Upper lobe of right lung (tissue), 1 donor: ENCODE results near the gene ROBO2. TPM values are rescaled to one million over a fixed set of nuclear protein-coding genes. Genes with fewer than 3 reads are reported as not detected.

Experiments used
- ATAC-seq: fragments of 200-7000 bp; cut with Tn5 transposase; one replicate; pipeline ENCODE4 v1.9.1; 2020; ENCODE audit warnings: mild to moderate bottlenecking, moderate library complexity
- DNase-seq: peaks from one replicate; pipeline ENCODE4 v3.0.0-alpha.2; 2020
- H3K27ac ChIP-seq: fragments of 200-600 bp; one replicate; pipeline ENCODE4 v1.8.0; 2022
- H3K27me3 ChIP-seq: fragments of 200-600 bp; one replicate; pipeline ENCODE4 v1.8.0; 2022; ENCODE audit warnings: mild to moderate bottlenecking
- H3K36me3 ChIP-seq: fragments of 200-600 bp; one replicate; pipeline ENCODE4 v1.8.0; 2022
- H3K4me1 ChIP-seq: fragments of 200-600 bp; one replicate; pipeline ENCODE4 v1.8.0; 2022
- H3K4me3 ChIP-seq: fragments of 200-600 bp; one replicate; pipeline ENCODE4 v1.8.0; 2022; ENCODE audit warnings: mild to moderate bottlenecking
- H3K9me3 ChIP-seq: fragments of 200-600 bp; one replicate; pipeline ENCODE4 v1.8.0; 2022
- CTCF ChIP-seq: fragments of 200-600 bp; IDR thresholded peaks from one replicate; pipeline ENCODE4 v1.8.0; 2022; ENCODE audit warnings: antibody characterized with exemption
- intact Hi-C: fragments of 100-400 bp; cut with DNase I; formaldehyde crosslinking; loops from one replicate; pipeline ENCODE4 v1.11.0; 2022
- total RNA-seq: library from RNA; stranded (reverse); fragmentation: NEBNext Ultra II Directional; extraction: Animal tissue kit (Norgen Biotek cat#: 25700); gene quantifications from one replicate; pipeline ENCODE4 v1.2.1, GENCODE V29; 2021
- donor health status: DM: no; HTN: yes; CAD: no; lungs with severe emphysema.

The ROBO2 gene
- total RNA-seq, 1 donor from 2014 or later = 27.1 TPM

DNA sequence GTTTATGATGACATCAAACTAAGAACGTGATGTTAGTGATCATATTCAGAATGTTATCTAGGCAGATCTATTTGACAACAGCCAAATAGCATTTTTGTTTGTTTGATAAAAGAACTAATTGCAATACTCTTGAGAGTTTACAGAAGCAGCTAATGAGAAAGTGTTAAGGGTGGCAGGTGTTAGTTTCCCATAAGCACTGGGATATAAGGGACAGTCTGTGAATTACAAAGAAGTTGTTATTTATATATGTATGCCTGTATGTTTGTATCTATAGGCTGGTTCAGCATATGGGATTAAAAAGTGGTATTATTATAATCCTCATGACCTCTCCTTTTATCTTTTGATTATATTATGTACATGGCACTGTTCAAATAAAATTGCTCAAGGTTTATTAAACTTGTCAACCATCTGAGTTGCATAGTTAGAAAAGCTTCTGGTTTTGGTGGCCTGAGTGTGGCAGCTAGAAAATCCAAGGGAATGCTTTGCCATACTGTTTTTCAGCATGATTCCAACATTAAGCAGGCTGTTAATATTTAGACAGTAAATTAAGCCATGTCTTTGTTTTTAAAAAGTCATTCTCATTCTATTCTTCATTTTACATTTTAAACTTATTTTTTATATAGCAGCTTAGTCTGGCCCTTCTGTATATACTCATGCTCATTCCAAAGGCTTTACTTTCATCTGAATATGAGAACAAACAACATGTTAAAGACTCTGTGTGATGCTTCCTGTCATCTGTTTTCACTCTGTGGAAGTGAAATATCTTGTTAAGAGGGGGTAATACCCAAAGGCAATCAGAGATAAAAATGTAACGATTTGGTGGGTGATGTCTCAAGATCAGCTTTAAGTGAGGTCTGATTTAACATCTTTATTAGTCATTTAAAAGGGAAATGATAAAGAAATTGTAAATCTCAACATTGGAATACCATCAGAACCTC is 13.1 kb downstream of the ROBO2 start:
- intact Hi-C loops = no loop called here
- DNase-seq = no peak
- no peak for TF ChIP-seq CTCF
- no peak for ATAC-seq
- Histone ChIP-seq H3K27ac (no peak overlapping the region), H3K27me3 (no peaks in the 10 kb centered on the region), H3K4me3 (no peak overlapping the region), H3K4me1 (no peaks in the 10 kb centered on the region), H3K9me3 (no peaks in the 10 kb centered on the region), H3K36me3 (no peaks in the 10 kb centered on the region)

- H3K9me3 ChIP-seq = no peaks in the 10 kb centered on the region
- H3K4me1 ChIP-seq = no peaks in the 10 kb centered on the region
- no peak for ATAC-seq
- intact Hi-C loops = no loop called here
- no peak for TF ChIP-seq CTCF
- no peaks in the 10 kb centered on the region for H3K36me3 ChIP-seq
- H3K27me3 ChIP-seq = no peaks in the 10 kb centered on the region
- H3K4me3 ChIP-seq = no peak overlapping the region
- DNase-seq = no peak
- H3K27ac ChIP-seq = no peak overlapping the region
These were observed 13.9 kb downstream of the ROBO2 start for GRCh38 chr3:77053795-77054194.

DNA sequence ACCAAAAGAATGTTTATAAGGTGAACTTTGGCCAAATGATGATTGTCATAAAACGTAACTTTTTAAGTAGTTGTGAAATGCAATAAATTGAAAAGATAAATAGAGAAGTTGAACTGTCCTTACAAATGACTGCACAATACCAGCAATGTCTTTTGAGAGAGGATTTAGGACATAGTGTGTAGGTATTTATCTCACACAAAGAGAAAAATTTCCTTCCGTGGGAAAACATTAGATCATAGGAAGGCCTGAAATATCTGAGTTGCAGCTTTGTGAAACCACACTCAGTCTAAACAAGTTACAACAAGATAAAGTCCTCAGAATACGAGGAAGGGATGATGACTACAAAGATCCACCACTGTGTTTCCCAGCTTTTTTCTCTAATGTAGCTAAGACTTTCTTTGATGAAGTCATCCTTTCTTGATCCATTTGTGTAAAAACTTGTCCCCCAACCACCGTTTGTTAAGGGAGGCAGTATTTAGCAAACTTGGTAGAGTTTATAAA is 16.0 kb downstream of the ROBO2 start:
- no peaks in the 10 kb centered on the region for H3K4me1 ChIP-seq
- H3K9me3 ChIP-seq = no peaks in the 10 kb centered on the region
- H3K27ac ChIP-seq = no peak overlapping the region
- DNase-seq (no peak), ATAC-seq (no peak)
- no peak for TF ChIP-seq CTCF
- no peaks in the 10 kb centered on the region for H3K27me3 ChIP-seq
- H3K4me3 ChIP-seq = no peak overlapping the region
- intact Hi-C loops = no loop called here
- no peaks in the 10 kb centered on the region for H3K36me3 ChIP-seq

- ATAC-seq (no peak), DNase-seq (no peak)
- Histone ChIP-seq H3K36me3 (no peaks in the 10 kb centered on the region), H3K4me1 (no peaks in the 10 kb centered on the region), H3K27ac (no peak overlapping the region), H3K4me3 (no peak overlapping the region), H3K27me3 (no peaks in the 10 kb centered on the region), H3K9me3 (no peaks in the 10 kb centered on the region)
- no peak for TF ChIP-seq CTCF
- intact Hi-C loops = no loop called here
These were observed 19.5 kb downstream of the ROBO2 start for GRCh38 chr3:77059354-77059753.

DNA sequence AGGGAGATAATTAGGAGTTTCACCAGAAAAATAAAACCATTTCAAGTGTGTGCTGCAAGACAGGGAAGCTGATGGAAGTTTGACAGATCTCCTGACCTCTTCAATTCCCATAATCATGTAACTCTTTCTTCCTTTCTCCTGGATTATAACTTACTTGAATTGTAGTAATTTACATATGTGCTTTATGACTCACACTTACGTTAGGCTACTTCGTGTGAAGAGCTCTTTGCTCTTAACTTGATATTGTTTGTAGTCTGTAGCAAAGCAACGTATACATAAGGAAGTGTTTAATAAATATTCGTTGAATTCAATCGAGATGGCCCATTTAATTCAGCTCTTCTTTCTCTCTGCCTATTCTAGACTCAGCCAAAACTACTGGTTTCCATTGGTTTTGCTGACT is 23.5 kb downstream of the ROBO2 start:
- ATAC-seq = no peak
- TF ChIP-seq CTCF = no peak
- intact Hi-C loops = no loop called here
- H3K27ac ChIP-seq = no peak overlapping the region
- no peak overlapping the region for H3K4me3 ChIP-seq
- no peaks in the 10 kb centered on the region for H3K36me3 ChIP-seq
- no peaks in the 10 kb centered on the region for H3K9me3 ChIP-seq
- H3K4me1 ChIP-seq = no peaks in the 10 kb centered on the region
- H3K27me3 ChIP-seq = no peaks in the 10 kb centered on the region
- DNase-seq = no peak
